OCI-LY7 (cell line): Measurements from ENCODE around the gene ANO2.

ENCODE experiments used
- EZH2phosphoT487 ChIP-seq: fragments of 200-600 bp; sonication (generic); IDR thresholded peaks from 2 replicates; pipeline ENCODE4 v1.6.1; 2018; ENCODE audit warnings: low read depth, borderline replicate concordance, mild to moderate bottlenecking, mixed run types, antibody characterized with exemption, low read length, moderate library complexity, mixed read lengths
- TF ChIP-seq, protein P1 (sequence below): fragments of 200-600 bp; sonication (generic); conservative IDR thresholded peaks from 2 replicates; pipeline ENCODE4 v1.5.1; 2014; ENCODE audit warnings: mild to moderate bottlenecking, antibody characterized with exemption, low read length, moderate library complexity, mixed read lengths

DNA sequence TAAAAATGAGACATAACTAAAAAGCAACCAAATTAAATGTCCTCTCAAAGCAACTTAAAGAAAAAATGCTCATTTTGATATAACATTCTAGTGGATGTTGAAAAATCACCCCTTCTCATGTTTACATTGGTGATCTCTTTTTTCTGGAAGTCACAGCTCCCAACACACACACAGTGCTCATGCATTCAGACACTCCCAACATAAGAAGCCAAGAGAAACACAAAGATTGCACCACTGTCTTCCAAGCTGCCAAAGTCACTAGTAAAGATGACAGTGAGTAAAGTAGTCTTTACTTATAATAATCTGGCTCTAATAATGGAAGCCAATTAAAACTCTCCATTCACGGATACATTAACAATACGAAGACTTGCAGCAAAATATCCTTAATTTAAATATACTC is 294.8 kb downstream of the ANO2 start:
- TF ChIP-seq EZH2phosphoT487 = no peak
- TF ChIP-seq, protein P1, sequence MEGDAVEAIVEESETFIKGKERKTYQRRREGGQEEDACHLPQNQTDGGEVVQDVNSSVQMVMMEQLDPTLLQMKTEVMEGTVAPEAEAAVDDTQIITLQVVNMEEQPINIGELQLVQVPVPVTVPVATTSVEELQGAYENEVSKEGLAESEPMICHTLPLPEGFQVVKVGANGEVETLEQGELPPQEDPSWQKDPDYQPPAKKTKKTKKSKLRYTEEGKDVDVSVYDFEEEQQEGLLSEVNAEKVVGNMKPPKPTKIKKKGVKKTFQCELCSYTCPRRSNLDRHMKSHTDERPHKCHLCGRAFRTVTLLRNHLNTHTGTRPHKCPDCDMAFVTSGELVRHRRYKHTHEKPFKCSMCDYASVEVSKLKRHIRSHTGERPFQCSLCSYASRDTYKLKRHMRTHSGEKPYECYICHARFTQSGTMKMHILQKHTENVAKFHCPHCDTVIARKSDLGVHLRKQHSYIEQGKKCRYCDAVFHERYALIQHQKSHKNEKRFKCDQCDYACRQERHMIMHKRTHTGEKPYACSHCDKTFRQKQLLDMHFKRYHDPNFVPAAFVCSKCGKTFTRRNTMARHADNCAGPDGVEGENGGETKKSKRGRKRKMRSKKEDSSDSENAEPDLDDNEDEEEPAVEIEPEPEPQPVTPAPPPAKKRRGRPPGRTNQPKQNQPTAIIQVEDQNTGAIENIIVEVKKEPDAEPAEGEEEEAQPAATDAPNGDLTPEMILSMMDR = no peak
